SK-N-MC (cell line): ENCODE measurements around the gene PCNX2.

ENCODE experiments used
- EZH2 ChIP-seq: fragments of 200-600 bp; sonication (generic); IDR thresholded peaks from one replicate; pipeline ENCODE4 v1.6.1; 2017; ENCODE audit warnings: antibody characterized with exemption
- POLR2AphosphoS5 ChIP-seq: IDR thresholded peaks from 2 replicates; pipeline ENCODE4 v1.6.1; 2012; ENCODE audit warnings: mild to moderate bottlenecking, low read depth, low read length, borderline replicate concordance

- TF ChIP-seq POLR2AphosphoS5 (no peak), EZH2 (no peak)
Measured at GRCh38 chr1:233022246-233022645, 273.3 kb downstream of the PCNX2 start.
